ENCODE results near the gene SMYD5. TPM values are rescaled to one million over a fixed set of nuclear protein-coding genes. Genes with fewer than 3 reads are reported as not detected.

The SMYD5 gene
- total RNA-seq, 2 experiments from 2014 or later = 39.6 to 48.6 TPM

GRCh38 chr2:73253901-73254300 lies 39.9 kb downstream of the SMYD5 start:
- no peak for ATAC-seq
- Mint-ChIP-seq H3K4me1 (ENCODE audit: low read depth) (peaks cover 3% of the 10 kb centered on the region), H3K36me3 (ENCODE audit: low read depth) (peaks cover 31% of the 10 kb centered on the region), H3K9me3 (no peaks in the 10 kb centered on the region), H3K4me3 (no peak overlapping the region), H3K27ac (peak overlapping the region; percentile 49), H3K27me3 (no peaks in the 10 kb centered on the region)
- TF ChIP-seq CTCF (IDR thresholded peaks at IDR 0.05) = no peak
- CTCF ChIA-PET = interaction anchor here (1.8 kb wide), 1 partner anchor 14 kb away, joined by 4 read pairs; no protein-coding TSS in a partner anchor
- intact Hi-C loops (cut with micrococcal nuclease) = no loop called here
- POLR2A ChIA-PET = interaction anchor here (0.6 to 7.9 kb wide), 8 partner anchors 9 to 43 kb away, joined by 3 to 97 read pairs (median 4); partner anchors contain the start of genes CCT7 and PRADC1
- no peak for DNase-seq

GRCh38 chr2:73254343-73255006 lies 40.4 kb downstream of the SMYD5 start:
- no peak for TF ChIP-seq CTCF (IDR thresholded peaks at IDR 0.05)
- Mint-ChIP-seq H3K27ac (peak overlapping the region; percentile 10), H3K36me3 (ENCODE audit: low read depth) (peaks cover 31% of the 10 kb centered on the region), H3K4me3 (no peak overlapping the region), H3K9me3 (no peaks in the 10 kb centered on the region), H3K4me1 (ENCODE audit: low read depth) (peaks cover 3% of the 10 kb centered on the region), H3K27me3 (no peaks in the 10 kb centered on the region)
- intact Hi-C loops (cut with micrococcal nuclease) = no loop called here
- POLR2A ChIA-PET = interaction anchor here (0.6 to 7.9 kb wide), 9 partner anchors 10 to 44 kb away, joined by 3 to 97 read pairs (median 4); partner anchors contain the start of genes CCT7 and PRADC1
- no peak for DNase-seq
- ATAC-seq = no peak
- CTCF ChIA-PET = interaction anchor here (1.8 kb wide), 1 partner anchor 14 kb away, joined by 4 read pairs; no protein-coding TSS in a partner anchor

- ChIA-PET CTCF (no interaction called here), POLR2A (interaction anchor here (0.6 to 7.9 kb wide), 6 partner anchors 10 to 34 kb away, joined by 3 to 97 read pairs (median 6); partner anchors contain the start of genes CCT7 and PRADC1)
- Mint-ChIP-seq H3K9me3 (no peaks in the 10 kb centered on the region), H3K27me3 (no peaks in the 10 kb centered on the region), H3K4me1 (ENCODE audit: low read depth) (peaks cover 3% of the 10 kb centered on the region), H3K27ac (peak overlapping the region; percentile 36), H3K36me3 (ENCODE audit: low read depth) (peaks cover 27% of the 10 kb centered on the region), H3K4me3 (no peak overlapping the region)
- intact Hi-C loops (cut with micrococcal nuclease) = no loop called here
- TF ChIP-seq CTCF (IDR thresholded peaks at IDR 0.05) = no peak
- ATAC-seq (no peak), DNase-seq (no peak)
Measured at GRCh38 chr2:73255007-73255644, 41.1 kb downstream of the SMYD5 start.

GRCh38 chr2:73255907-73256617 lies 42.0 kb downstream of the SMYD5 start:
- POLR2A ChIA-PET = interaction anchor here (1.0 to 7.9 kb wide), 5 partner anchors 8 to 26 kb away, joined by 3 to 97 read pairs (median 4); partner anchors contain the start of genes CCT7 and PRADC1
- no peak for ATAC-seq
- Mint-ChIP-seq H3K27me3 (no peaks in the 10 kb centered on the region), H3K27ac (no peak overlapping the region), H3K4me3 (no peak overlapping the region), H3K4me1 (ENCODE audit: low read depth) (peaks cover 3% of the 10 kb centered on the region), H3K36me3 (ENCODE audit: low read depth) (peaks cover 22% of the 10 kb centered on the region), H3K9me3 (no peaks in the 10 kb centered on the region)
- CTCF ChIA-PET = no interaction called here
- no peak for TF ChIP-seq CTCF (IDR thresholded peaks at IDR 0.05)
- no peak for DNase-seq
- intact Hi-C loops (cut with micrococcal nuclease) = no loop called here
